Left forelimb (tissue), 1 donor: ENCODE measurements around the gene EFS.
A peak's percentile ranks its signal among the peaks of the same experiment; 100 is the strongest.

Experiments
- DNase-seq: peaks from one replicate; pipeline ENCODE4 v3.0.0-alpha.2; 2018; ENCODE audit warnings: low spot score

Gene EFS

DNA sequence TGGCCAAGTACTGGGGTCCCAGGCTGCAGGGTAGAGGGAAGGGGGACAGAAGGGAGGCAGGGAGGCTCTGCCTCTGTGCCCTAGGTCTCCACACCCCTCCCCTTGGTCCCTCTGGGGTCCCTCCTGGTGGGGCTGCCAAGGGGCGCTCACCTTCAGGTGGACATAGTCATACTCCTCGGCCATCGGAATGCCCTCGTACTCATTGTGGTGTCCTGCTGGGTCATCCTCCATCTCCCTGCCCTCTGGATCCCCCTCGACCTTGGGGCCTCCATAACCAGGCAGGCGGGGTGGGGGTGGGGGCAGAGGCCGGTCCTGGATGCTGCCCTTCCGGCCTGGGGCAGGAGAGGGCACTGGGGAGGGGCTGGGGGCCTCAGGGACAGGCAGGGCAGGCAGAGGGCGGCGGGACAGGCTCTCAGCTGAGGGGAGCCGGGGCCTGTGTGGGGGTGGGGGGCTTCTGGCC is 5.8 kb downstream of the EFS start:
- DNase-seq, result no peak

DNA sequence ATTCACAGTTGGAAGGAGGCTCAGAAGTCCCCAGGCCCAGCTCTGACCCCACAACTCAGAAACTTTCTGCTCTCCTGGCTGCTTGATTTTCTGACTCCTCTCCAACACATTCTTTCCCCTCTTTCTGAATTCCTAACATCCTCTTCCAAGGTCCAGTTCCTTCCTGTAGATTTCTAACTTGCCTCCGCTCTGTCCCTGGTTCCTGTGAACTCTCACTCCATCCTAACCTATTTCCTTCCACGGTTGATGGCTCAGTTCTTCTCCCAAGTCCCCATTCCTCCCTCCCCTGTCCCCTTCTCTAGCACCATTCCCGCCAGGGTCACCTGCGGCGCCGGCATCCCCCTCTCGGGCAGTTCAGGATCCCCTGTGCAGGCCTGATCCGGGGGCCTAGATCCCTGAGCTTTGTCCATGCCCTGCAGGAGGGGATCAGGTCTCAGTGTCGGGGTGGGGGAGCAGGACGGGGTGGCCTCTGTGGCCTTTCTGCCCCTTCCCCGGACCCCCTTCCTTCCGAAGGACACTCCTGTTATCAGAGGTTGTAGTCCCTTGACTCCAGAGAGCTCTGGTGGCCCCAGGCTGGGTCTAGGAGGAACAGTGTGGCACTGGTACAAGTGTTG is 6.3 kb downstream of the EFS start:
- peak; percentile 46 for DNase-seq

DNA sequence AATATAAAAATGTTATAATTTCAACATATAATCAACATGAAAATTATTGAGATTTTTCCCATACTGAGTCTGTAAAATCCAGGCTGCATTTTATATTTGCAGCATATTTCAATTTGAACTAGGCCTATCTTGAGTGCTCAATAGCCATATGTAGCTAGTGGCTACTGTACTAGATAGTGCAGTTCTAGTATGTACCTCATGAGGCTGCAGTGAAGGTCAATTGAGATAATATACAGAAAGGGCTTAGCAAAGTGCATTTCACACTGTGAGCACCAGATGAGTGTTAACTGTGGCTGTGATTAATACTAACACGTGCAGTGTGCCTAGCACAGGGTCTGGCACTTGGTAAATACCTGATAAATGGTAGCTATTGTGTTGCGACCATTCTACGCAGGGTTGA is 6.9 kb downstream of the EFS start:
- peak; percentile 58 for DNase-seq

DNA sequence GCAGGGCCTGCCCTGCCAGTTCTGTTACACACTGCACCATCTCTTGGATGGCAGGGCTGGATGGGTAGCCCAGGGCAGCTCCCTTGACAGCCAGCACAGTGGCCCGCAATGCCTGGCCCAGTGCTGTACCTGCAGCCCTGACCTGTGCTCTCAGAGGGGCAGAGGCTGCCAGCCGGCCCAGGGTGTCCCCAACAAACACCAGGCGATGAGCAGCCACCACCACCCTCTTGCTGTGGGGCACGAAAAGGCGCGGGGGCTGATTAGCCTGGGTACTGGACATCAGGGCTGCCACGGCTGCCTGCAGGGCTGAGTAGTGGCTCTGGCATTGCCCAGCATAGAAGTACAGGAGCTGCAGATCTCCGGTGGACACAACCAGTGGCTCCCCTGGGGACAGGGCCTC is 7.7 kb downstream of the EFS start:
- peak; percentile 49 for DNase-seq

DNA sequence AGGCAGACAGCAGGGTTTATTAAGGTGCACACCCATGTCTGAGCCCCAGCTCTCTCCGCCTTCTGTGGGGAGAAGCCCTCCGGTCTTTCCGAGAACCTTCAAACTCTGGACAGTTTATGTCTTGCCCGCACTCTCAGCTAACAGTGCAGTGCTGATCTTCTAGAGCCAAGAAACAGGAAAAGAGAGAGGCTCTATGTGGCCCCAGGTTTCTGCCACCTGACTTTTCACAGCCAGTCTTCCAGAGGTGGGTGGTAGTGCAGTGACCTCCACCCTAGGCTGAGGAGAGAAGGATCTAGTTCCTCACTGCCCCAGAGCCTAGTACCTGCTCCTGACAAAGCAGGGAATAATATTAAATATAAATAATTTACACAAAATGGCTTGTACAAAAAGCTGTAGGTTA is 8.3 kb downstream of the EFS start:
- peak; percentile 37 for DNase-seq

DNA sequence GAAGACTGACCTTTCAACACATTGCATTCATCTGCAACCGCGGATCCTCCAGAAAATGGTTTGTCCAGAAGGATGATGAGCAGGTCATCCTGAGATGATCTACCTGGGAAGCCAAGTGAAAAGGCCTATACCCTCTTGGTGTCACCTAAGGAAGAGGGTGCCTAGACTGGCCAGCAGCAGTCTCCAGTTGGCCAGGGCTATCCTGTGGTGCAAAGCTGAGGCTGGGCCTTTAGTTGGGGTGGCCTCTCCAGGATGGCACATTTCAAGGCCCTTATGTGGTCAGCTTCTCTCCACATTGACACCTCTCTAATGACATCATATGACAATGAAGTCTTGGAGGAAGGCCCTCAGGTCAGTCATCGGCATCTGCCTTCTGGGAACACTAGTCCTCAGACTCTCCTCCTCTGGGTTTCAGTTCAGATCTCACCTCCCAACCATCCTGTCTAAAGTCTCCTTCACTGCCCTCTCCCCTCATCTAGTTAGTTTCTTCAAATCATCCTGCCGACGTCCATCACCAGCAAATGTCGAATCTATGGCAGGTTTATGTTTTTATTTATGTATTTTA is 9.0 kb downstream of the EFS start:
- DNase-seq, result peak; percentile 61

DNA sequence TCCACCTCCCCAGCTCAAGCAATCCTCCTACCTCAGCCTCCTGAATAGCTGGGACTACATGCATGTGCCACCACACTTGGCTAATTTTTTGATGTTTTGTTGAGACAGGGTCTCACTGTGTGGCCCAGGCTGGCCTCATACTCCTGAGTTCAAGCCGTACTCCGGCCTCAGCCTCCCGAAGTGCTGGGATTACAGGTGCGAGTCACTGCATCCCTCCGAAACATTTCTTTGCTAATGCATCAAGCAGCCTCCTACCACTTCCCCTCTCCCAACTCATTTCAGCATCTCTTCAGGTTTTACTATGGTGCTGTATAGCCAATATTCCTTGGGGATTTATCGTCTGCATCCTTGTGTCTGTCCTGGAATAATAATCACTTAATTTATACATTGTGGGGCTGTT is 10.0 kb downstream of the EFS start:
- peak; percentile 46 for DNase-seq

DNA sequence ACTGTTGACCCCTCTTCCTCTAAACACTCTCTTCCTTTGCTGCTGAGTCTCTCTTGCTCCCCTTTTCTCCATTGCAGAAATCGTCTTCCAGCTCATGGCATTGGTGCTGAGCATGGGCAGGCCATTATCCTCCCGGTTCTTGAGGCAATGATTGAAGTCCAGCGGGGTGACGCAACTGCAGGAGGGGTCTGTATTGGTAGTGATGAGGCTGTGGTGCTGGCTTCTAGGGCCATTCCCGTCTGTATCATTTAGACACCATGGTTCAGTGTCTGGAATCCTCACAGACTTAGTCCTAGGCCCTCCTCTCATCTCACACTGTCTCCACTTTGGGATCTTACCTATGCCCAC is 11.6 kb downstream of the EFS start:
- peak; percentile 2 for DNase-seq

DNA sequence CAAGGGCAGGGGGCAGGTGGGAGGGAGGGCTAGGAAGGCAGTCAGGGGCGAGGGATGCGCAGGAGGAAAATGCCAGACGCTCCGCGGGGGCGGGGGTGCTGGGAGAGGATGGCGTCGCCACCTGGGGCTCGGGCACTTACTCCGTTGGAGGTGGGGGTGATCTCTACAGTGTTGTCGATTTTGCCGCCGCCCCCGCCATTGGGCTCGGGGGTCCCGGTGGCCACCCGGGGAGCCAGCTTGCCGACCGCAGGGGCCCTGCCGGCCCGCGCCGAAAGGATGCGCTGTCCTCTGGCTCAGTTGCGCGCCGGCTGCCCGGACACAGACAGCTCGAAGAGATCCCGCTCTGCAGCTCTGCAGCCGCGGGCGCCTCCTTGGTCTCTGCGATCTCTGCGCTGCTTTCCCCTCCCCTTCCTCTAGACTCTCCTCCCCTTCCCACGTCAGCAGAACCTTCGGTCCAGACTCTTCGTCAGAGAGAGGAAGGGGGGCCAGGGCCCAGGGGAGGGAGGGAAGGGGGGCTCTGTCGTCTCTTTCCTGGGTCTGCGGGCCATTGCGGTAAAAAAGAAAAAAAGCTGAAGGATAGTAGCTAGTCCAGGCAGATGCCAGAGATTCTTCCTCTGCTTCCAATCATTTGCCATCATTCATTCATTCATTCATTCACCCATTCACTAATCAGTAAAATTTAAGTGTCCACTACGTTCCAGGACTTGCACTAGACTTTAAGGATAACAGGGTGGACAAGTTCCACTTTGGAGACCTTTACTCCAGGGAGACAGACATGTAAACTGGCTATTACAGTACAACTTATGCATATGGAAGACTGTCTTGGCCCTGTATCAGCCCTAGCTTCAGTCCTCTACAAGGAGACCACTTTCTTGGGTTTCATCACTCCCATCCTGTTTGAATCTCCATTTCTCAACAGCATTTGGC is 12.2 kb downstream of the EFS start, which contains the start of gene SLC22A17:
SLC22A17 (minus strand) TSS at position 382 of the 927 bp plus-strand sequence.
- peak; percentile 90 for DNase-seq

- peak; percentile 55 for DNase-seq
Measured at GRCh38 chr14:23351681-23352505, 13.1 kb downstream of the EFS start.

DNA sequence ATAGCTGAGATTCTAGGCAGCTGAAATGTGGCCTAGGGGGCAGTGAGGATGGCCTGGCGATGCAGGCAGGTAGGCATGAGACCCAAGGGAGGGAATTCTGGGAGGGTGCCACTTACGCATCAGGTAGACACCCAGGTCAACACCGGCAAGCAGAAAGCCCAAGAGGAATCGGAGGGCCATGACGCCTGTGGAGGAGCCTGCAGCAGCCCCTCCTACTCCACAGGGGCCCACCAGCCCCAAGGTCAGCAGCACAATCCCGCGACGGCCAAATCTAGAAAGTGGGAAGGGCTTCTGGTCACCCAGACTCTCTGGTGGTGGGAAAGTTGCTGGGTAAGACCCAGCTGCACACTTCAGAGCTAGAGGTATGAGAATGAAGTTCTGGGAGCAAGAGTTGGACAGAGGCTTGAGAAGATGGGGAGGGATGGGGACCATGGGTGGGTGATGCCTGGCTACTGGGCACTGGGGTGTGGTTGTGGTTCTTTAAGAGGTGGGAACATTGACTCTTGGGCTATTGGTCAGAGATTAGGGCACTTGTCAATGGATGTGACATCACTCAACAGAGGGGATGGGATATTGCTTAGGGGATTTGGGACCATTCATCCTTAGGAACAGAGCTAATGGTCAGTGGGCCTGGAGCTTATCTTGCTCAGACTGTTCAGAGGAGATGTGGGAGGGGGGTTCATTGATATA is 15.7 kb downstream of the EFS start:
- no peak for DNase-seq

DNA sequence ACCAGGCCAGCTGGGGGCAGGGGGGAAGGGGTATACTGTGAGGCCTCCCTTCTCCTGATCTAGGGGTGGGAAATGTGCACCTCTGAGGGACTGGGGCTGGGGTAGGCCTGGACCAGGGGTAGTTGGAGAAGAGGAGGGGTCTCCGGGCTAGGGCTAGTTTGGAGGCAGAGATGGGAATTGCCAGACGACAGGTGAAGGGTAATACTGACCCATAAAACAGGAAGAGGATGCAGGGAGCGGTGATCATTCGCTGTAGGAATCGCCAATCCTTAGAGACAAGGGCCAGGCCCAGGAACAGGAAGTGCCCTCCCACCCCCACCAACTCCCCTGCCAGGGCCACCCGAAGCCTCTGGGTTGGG is 16.7 kb downstream of the EFS start:
- peak; percentile 41 for DNase-seq

DNA sequence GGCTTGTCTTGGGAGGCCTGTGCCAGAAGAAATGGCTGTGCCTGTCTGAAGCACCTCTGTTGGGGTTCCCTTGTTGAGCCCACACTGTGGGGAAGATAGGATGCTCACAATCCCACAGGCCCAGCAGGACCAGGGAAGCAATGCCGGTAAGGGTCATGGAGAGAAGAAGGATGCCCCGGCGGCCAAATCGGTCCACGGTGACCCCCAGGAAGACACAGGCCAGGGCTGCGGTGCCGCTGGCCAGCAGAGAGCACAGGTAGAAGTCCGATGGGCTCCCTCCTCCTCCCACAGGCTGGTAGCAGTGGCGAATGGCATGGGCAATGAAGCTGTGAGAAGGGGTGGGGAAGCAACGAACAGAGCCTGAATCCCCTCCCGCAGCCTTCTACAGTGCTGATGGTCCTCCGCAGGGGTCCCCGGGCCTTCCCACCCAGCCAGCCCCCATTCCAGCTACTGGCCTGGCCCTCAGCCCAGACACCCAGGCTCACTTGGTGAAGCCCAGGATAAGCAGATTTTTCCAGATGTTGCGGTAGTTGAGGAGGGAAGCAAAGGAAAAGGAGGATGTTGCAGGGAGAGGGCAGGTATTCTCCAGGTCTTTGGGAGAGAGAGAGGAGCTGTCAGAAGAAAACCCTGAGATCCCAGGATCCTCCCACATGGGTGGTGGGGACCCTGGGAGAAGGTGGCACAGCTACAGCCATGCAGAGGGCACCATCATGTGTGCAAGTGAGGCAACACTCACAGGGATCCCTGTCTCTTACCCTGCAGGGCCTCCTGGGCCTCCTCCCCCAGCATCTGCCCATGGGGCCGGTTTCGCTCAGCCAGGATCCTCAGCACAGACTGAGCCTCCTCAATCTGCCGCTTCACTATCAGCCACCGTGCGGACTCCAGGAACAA is 17.3 kb downstream of the EFS start:
- DNase-seq, result peak; percentile 63

- DNase-seq, result peak; percentile 52
Measured at GRCh38 chr14:23346693-23347405, 18.1 kb downstream of the EFS start.

GRCh38 chr14:23345987-23346692 is 18.8 kb downstream of the EFS start:
- no peak for DNase-seq

DNA sequence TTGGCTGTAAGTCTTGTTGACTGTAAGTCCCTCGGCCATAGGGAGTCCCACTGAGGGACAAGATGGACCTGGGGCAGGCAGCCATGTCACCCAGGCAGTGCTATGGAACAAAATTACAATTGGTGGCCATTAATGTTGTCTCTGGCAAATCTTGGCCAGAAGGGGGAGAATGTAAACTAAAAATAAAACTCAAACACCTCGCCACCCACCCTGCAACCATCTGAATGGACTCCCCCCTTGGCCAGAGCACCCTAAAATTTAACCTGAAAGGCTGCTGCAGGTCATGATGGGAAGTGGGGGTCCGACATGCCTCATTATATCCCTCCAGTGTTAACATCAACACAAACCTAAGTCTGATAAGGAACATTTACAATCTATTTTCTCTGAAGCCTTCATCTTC is 20.5 kb downstream of the EFS start:
- peak; percentile 30 for DNase-seq

- DNase-seq, result no peak
Measured at GRCh38 chr14:23339506-23340268, 25.3 kb downstream of the EFS start.

GRCh38 chr14:23335623-23336022 is 29.3 kb downstream of the EFS start:
- no peak for DNase-seq
